HepG2 (cell line): ENCODE data around the gene L3MBTL4. TPM values are rescaled to one million over a fixed set of nuclear protein-coding genes. Genes with fewer than 3 reads are reported as not detected.

ENCODE experiments used
- AGO1 ChIP-seq: fragments of 200-400 bp; formaldehyde crosslinking; IDR thresholded peaks from 2 replicates; pipeline ENCODE4 v1.6.1; 2017; ENCODE audit warnings: mild to moderate bottlenecking, low read depth, low read length, moderate library complexity; ENCODE audit not compliant: poor library complexity, severe bottlenecking
- ATF3 ChIP-seq: sonication (generic); formaldehyde crosslinking; IDR thresholded peaks from 2 replicates; pipeline ENCODE4 v1.4.0; 2020; ENCODE audit warnings: missing genetic modification reagents
- HINFP ChIP-seq: sonication (generic); formaldehyde crosslinking; IDR thresholded peaks from 2 replicates; pipeline ENCODE4 v1.4.0; 2020; ENCODE audit warnings: low read depth, mild to moderate bottlenecking, missing genetic modification reagents
- HIVEP1 ChIP-seq: sonication (generic); formaldehyde crosslinking; IDR thresholded peaks from 2 replicates; pipeline ENCODE4 v1.4.0; 2020; ENCODE audit warnings: mild to moderate bottlenecking, missing genetic modification reagents
- JUND ChIP-seq: sonication (generic); formaldehyde crosslinking; IDR thresholded peaks from 2 replicates; pipeline ENCODE4 v1.8.0; 2022; ENCODE audit warnings: mild to moderate bottlenecking, missing genetic modification reagents
- NFYC ChIP-seq: IDR thresholded peaks from 2 replicates; pipeline ENCODE4 v1.6.1; 2016; ENCODE audit warnings: missing genetic modification reagents, missing compliant biosample characterization
- PTBP1 ChIP-seq: fragments of 200-400 bp; formaldehyde crosslinking; IDR thresholded peaks from 2 replicates; pipeline ENCODE4 v1.6.1; 2018; ENCODE audit warnings: low read length, low read depth; ENCODE audit not compliant: poor library complexity, severe bottlenecking
- RFX1 ChIP-seq: fragments of 450-650 bp; IDR thresholded peaks from 2 replicates; pipeline ENCODE4 v1.6.1; 2017
- TBL1XR1 ChIP-seq: fragments of 150-350 bp; IDR thresholded peaks from 2 replicates; pipeline ENCODE4 v1.6.1; 2014; ENCODE audit warnings: borderline replicate concordance, low read length; ENCODE audit not compliant: partially characterized antibody
- ZBTB33 ChIP-seq: sonication (generic); formaldehyde crosslinking; IDR thresholded peaks from 2 replicates; pipeline ENCODE4 v1.4.0; 2020; ENCODE audit warnings: missing genetic modification reagents
- ZNF160 ChIP-seq: sonication (generic); formaldehyde crosslinking; IDR thresholded peaks from 2 replicates; pipeline ENCODE4 v1.8.0; 2022; ENCODE audit warnings: mild to moderate bottlenecking, inconsistent platforms, missing genetic modification reagents
- ZNF792 ChIP-seq: IDR thresholded peaks from 2 replicates; pipeline ENCODE4 v1.6.1; 2016
- polyA plus RNA-seq, 8 experiments: library from polyadenylated mRNA; depleted of rRNA in 3 of 8; stranded (reverse) in 7 of 8; unstranded in 1 of 8; fragments of >200 nt; fragmentation: Illumina TruSeq in 4 of 8; extraction: Trizol in 4 of 8; gene quantifications; 2 replicates each; pipeline versions ENCODE4 v1.2.1 to v1.2.3, GENCODE V29; 2011 to 2016; ENCODE audit warnings: low read depth in 4 of 8, missing spikeins in 1 of 8, mixed read lengths in 1 of 8; ENCODE audit not compliant: insufficient read depth in 1 of 8
- total RNA-seq, 5 experiments: library from RNA; depleted of rRNA; stranded (reverse); fragments of >200 nt; fragmentation: Illumina TruSeq; extraction: Trizol; gene quantifications; 2 replicates each; pipeline ENCODE4 v1.2.3, GENCODE V29; 2016; ENCODE audit warnings: low read depth in 1 of 5
- TF ChIP-seq, protein P1 (sequence below): sonication (generic); formaldehyde crosslinking; IDR thresholded peaks from one replicate; pipeline ENCODE4 v1.5.1; 2020; ENCODE audit warnings: mild to moderate bottlenecking, missing genetic modification reagents; ENCODE audit errors: not compliant biosample characterization
- TF ChIP-seq, protein P2 (sequence below): sonication (generic); formaldehyde crosslinking; IDR thresholded peaks from 2 replicates; pipeline ENCODE4 v1.9.0; 2021; ENCODE audit warnings: missing genetic modification reagents, borderline replicate concordance

The L3MBTL4 gene
- total and polyA plus RNA-seq, 2 of the 13 experiments (the other 11 are each of a cell fraction or from before 2014, with no cell fraction given), result 10.8 to 13.3 TPM

GRCh38 chr18:6370886-6371635 lies 43.6 kb downstream of the L3MBTL4 start (continued):
- TF ChIP-seq, protein P1, sequence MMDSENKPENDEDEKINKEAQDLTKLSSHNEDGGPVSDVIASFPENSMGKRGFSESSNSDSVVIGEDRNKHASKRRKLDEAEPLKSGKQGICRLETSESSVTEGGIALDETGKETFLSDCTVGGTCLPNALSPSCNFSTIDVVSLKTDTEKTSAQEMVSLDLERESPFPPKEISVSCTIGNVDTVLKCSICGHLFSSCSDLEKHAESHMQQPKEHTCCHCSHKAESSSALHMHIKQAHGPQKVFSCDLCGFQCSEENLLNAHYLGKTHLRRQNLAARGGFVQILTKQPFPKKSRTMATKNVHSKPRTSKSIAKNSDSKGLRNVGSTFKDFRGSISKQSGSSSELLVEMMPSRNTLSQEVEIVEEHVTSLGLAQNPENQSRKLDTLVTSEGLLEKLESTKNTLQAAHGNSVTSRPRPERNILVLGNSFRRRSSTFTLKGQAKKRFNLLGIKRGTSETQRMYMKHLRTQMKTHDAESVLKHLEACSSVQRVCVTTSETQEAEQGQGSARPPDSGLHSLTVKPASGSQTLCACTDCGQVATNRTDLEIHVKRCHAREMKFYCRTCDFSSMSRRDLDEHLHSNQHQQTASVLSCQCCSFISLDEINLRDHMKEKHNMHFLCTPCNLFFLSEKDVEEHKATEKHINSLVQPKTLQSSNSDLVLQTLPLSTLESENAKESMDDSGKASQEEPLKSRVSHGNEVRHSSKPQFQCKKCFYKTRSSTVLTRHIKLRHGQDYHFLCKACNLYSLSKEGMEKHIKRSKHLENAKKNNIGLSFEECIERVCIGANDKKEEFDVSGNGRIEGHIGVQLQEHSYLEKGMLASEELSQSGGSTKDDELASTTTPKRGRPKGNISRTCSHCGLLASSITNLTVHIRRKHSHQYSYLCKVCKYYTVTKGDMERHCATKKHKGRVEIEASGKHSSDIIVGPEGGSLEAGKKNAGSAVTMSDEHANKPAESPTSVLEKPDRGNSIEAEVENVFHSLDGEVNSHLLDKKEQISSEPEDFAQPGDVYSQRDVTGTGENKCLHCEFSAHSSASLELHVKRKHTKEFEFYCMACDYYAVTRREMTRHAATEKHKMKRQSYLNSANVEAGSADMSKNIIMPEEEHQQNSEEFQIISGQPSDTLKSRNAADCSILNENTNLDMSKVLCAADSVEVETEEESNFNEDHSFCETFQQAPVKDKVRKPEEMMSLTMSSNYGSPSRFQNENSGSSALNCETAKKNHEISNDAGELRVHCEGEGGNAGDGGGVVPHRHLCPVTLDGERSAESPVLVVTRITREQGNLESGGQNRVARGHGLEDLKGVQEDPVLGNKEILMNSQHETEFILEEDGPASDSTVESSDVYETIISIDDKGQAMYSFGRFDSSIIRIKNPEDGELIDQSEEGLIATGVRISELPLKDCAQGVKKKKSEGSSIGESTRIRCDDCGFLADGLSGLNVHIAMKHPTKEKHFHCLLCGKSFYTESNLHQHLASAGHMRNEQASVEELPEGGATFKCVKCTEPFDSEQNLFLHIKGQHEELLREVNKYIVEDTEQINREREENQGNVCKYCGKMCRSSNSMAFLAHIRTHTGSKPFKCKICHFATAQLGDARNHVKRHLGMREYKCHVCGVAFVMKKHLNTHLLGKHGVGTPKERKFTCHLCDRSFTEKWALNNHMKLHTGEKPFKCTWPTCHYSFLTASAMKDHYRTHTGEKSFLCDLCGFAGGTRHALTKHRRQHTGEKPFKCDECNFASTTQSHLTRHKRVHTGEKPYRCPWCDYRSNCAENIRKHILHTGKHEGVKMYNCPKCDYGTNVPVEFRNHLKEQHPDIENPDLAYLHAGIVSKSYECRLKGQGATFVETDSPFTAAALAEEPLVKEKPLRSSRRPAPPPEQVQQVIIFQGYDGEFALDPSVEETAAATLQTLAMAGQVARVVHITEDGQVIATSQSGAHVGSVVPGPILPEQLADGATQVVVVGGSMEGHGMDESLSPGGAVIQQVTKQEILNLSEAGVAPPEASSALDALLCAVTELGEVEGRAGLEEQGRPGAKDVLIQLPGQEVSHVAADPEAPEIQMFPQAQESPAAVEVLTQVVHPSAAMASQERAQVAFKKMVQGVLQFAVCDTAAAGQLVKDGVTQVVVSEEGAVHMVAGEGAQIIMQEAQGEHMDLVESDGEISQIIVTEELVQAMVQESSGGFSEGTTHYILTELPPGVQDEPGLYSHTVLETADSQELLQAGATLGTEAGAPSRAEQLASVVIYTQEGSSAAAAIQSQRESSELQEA (CRISPR knock-in tag), result no peak
- no peak for TF ChIP-seq TBL1XR1
- TF ChIP-seq NFYC (CRISPR knock-in tag), result no peak
- TF ChIP-seq ZNF792 (CRISPR knock-in tag), result peak; percentile 48; the same call in 1 of the 2 replicates
- TF ChIP-seq ZBTB33 (CRISPR knock-in tag), result no peak
- no peak for TF ChIP-seq AGO1
- no peak for TF ChIP-seq JUND (CRISPR knock-in tag)
- no peak for TF ChIP-seq ZNF160
- no peak for TF ChIP-seq ATF3 (CRISPR knock-in tag)
- no peak for TF ChIP-seq RFX1
- TF ChIP-seq, protein P2, sequence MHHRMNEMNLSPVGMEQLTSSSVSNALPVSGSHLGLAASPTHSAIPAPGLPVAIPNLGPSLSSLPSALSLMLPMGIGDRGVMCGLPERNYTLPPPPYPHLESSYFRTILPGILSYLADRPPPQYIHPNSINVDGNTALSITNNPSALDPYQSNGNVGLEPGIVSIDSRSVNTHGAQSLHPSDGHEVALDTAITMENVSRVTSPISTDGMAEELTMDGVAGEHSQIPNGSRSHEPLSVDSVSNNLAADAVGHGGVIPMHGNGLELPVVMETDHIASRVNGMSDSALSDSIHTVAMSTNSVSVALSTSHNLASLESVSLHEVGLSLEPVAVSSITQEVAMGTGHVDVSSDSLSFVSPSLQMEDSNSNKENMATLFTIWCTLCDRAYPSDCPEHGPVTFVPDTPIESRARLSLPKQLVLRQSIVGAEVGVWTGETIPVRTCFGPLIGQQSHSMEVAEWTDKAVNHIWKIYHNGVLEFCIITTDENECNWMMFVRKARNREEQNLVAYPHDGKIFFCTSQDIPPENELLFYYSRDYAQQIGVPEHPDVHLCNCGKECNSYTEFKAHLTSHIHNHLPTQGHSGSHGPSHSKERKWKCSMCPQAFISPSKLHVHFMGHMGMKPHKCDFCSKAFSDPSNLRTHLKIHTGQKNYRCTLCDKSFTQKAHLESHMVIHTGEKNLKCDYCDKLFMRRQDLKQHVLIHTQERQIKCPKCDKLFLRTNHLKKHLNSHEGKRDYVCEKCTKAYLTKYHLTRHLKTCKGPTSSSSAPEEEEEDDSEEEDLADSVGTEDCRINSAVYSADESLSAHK, result no peak
- TF ChIP-seq PTBP1, result no peak
- TF ChIP-seq HINFP (CRISPR knock-in tag), result no peak
- 0 out of 2 replicates have a peak, but pooled peaks have one; percentile 21 for TF ChIP-seq HIVEP1 (CRISPR knock-in tag)
